ENCODE measurements around the gene GABRA4.

Gene GABRA4

DNA sequence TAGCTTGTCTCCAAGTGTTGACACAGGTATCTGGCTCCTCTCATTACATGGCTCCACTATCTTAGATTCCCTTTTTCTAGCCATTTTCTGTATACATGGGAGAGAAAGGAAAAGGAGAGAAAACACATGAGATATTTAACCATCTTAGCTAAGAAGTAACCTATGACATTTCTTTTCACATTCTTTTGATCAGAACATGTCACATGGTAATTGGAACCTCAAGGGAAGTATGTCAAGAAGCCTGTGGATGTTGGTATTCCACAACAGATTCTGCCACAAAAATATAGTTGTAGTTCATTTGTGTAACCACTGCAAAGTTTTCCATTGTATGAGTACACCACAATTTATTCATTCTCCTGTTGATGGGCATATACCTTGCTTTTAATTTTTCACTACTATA, 19.3 kb upstream of the GABRA4 start:
- no peaks in the 10 kb centered on the region for H3K9me3 ChIP-seq
- H3K36me3 ChIP-seq = no peaks in the 10 kb centered on the region
- no peak overlapping the region for H3K9ac ChIP-seq
- no peak overlapping the region for H3K4me2 ChIP-seq
- TF ChIP-seq Cebpa-rat (IDR thresholded peaks at IDR 0.05) = no peak
- H3K4me3 ChIP-seq = no peak overlapping the region
- no peaks in the 10 kb centered on the region for H3K27me3 ChIP-seq
- no peaks in the 10 kb centered on the region for H3K4me1 ChIP-seq
- no peak overlapping the region for H3K27ac ChIP-seq
- no peaks in the 10 kb centered on the region for H4K20me1 ChIP-seq

DNA sequence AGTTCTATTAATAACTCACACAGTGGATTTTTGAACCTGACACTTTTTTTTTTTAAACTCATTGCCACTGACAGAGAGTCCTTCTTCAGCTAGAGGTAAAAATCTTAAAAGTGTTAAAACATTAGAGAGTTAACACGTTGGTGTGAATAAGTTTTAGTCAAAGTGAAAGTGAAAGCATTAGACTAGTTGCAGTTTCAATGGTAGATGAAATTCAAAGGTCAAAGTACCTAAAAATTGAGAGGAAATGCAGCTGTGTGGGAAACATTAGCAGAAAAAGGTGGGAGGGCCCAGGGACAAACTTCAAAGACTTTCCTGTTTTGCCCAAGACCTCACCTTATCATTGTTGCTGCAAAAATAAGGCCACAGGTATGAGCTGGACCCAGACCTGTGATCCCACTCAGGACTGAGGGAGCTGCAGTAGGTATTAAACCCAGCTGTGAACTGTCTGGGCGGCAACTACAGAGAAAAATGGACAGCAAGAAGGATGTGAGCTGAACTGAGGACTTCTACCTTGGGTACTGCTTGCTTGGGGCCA, 17.6 kb upstream of the GABRA4 start:
- Histone ChIP-seq H3K9ac (no peak overlapping the region), H3K36me3 (no peaks in the 10 kb centered on the region), H3K4me1 (no peaks in the 10 kb centered on the region), H3K9me3 (no peaks in the 10 kb centered on the region), H3K4me2 (peak overlapping the region; percentile 23; the same call in 1 of the 2 replicates), H3K27me3 (no peaks in the 10 kb centered on the region), H3K27ac (no peak overlapping the region), H3K4me3 (no peak overlapping the region), H4K20me1 (no peaks in the 10 kb centered on the region)
- no peak for TF ChIP-seq Cebpa-rat (IDR thresholded peaks at IDR 0.05)

DNA sequence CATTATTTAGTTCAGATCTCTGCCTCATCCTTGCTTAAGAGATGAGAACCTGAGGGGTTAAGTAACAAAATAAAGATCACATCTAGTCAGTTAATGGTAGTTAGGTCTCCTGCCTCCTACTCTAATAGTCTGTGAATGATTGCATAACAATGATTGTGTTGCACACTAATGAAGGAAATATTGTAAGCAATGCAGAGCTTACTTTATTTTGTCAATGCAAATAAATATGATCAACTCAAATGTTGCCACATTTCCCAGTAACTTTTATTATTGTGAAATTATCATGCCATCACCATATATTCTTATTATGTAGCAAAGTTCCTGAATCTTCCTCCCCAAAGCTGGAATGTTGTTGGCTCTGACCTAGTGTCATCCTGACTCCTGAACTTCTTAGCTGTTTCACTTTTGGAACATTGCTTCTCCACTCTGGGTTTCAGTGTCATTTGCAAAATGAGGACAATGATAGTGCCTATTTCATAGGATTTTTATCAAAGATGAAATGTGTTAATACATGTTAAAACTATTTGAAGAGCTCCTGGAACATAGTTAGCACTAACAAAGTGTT, 17.0 kb upstream of the GABRA4 start:
- peak overlapping the region; percentile 23; the same call in 1 of the 2 replicates for H3K4me2 ChIP-seq
- H3K9me3 ChIP-seq = no peaks in the 10 kb centered on the region
- H3K4me1 ChIP-seq = no peaks in the 10 kb centered on the region
- no peaks in the 10 kb centered on the region for H3K27me3 ChIP-seq
- no peak overlapping the region for H3K9ac ChIP-seq
- H4K20me1 ChIP-seq = no peaks in the 10 kb centered on the region
- H3K27ac ChIP-seq = no peak overlapping the region
- no peak for TF ChIP-seq Cebpa-rat (IDR thresholded peaks at IDR 0.05)
- no peak overlapping the region for H3K4me3 ChIP-seq
- no peaks in the 10 kb centered on the region for H3K36me3 ChIP-seq

DNA sequence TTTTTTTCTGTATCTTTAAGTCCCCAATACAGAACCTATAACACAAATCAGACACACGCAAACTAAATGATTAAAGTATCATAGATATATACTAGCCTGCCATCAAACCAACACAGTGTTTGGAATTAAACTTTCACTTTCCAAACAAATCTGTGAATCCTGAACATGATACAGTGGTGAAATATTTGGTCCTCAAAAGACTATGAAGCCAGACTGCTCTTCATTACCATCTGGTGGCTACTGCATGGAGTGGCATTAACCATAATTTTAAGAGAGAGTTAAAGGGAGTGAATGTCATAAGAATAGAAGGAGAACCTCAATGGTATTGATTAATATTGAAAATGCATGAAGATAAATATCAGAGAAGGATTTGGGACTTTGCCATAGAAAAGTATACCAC, 9.2 kb upstream of the GABRA4 start:
- no peak overlapping the region for H3K9ac ChIP-seq
- no peak overlapping the region for H3K4me2 ChIP-seq
- H3K4me3 ChIP-seq = no peak overlapping the region
- H3K27me3 ChIP-seq = no peaks in the 10 kb centered on the region
- no peaks in the 10 kb centered on the region for H3K36me3 ChIP-seq
- TF ChIP-seq Cebpa-rat (IDR thresholded peaks at IDR 0.05) = no peak
- no peaks in the 10 kb centered on the region for H4K20me1 ChIP-seq
- H3K9me3 ChIP-seq = no peaks in the 10 kb centered on the region
- no peaks in the 10 kb centered on the region for H3K4me1 ChIP-seq
- H3K27ac ChIP-seq = no peak overlapping the region

DNA sequence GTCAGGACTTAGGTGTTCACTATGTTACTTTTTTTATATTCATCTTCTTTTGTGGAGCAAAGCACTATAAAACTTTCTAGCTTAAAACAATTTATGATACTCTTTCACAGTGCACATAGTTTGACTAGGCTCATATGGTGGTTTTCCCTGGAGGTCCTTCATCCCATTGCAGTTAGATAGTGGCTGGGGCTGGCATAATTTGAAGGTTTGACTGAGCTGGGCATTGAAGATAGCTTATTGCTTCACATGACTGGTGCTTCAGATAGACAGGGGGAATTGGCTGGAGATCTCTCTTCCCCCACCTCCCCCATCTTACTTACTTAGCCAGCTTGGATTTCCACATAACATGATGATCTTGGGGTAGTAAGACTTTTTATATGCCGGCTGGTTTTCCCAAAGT, 7.0 kb upstream of the GABRA4 start:
- Histone ChIP-seq H3K9me3 (no peaks in the 10 kb centered on the region), H3K4me1 (no peaks in the 10 kb centered on the region), H3K9ac (no peak overlapping the region), H4K20me1 (no peaks in the 10 kb centered on the region), H3K27me3 (no peaks in the 10 kb centered on the region), H3K36me3 (no peaks in the 10 kb centered on the region), H3K4me3 (no peak overlapping the region), H3K4me2 (no peak overlapping the region), H3K27ac (no peak overlapping the region)
- no peak for TF ChIP-seq Cebpa-rat (IDR thresholded peaks at IDR 0.05)

DNA sequence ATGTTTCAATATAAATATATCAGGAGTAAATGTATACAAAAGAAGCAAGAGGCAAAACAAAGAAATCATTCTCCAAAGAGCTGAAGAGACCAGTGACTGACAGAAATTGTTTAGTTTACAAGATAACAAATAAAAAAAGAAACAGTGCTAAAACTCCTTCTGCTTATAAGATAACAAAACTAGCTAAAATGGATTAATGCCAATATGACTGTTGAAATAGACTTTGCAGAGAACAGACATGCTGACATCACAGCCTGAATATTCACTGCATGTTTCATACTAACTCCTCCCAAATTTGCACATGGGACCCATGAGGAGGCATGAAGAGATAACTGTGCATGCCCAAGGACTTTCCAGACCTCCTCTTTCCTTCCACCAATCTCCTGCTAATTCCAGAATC, 6.2 kb upstream of the GABRA4 start:
- no peaks in the 10 kb centered on the region for H3K4me1 ChIP-seq
- no peaks in the 10 kb centered on the region for H3K27me3 ChIP-seq
- H3K4me3 ChIP-seq = no peak overlapping the region
- no peak for TF ChIP-seq Cebpa-rat (IDR thresholded peaks at IDR 0.05)
- H3K36me3 ChIP-seq = no peaks in the 10 kb centered on the region
- H4K20me1 ChIP-seq = no peaks in the 10 kb centered on the region
- no peak overlapping the region for H3K27ac ChIP-seq
- no peak overlapping the region for H3K9ac ChIP-seq
- no peak overlapping the region for H3K4me2 ChIP-seq
- H3K9me3 ChIP-seq = no peaks in the 10 kb centered on the region

DNA sequence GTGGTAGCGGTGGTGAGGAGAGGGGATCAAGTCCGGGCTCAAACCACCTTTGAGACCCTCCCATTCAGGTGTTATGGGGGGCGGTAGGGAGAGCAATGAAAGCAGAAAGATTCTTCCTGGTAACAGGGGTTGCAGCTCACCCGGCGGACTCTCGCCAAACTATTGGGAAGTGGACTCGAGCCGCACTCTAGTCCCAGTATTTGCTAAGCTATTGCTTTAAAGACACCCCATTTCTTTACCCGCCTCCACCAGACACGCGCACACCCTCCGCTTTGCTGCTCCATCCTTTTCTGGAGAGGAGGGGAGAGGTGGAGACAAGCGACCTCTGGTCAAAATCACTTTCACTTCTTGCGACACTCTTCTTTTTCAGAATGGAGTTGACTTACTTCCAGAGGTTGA, 625 bp upstream of the GABRA4 start:
- TF ChIP-seq Cebpa-rat (IDR thresholded peaks at IDR 0.05) = no peak
- Histone ChIP-seq H3K9me3 (peaks cover 23% of the 10 kb centered on the region), H3K36me3 (no peaks in the 10 kb centered on the region), H3K4me3 (no peak overlapping the region), H3K27me3 (no peaks in the 10 kb centered on the region), H3K27ac (no peak overlapping the region), H4K20me1 (no peaks in the 10 kb centered on the region), H3K9ac (no peak overlapping the region), H3K4me2 (no peak overlapping the region), H3K4me1 (no peaks in the 10 kb centered on the region)

DNA sequence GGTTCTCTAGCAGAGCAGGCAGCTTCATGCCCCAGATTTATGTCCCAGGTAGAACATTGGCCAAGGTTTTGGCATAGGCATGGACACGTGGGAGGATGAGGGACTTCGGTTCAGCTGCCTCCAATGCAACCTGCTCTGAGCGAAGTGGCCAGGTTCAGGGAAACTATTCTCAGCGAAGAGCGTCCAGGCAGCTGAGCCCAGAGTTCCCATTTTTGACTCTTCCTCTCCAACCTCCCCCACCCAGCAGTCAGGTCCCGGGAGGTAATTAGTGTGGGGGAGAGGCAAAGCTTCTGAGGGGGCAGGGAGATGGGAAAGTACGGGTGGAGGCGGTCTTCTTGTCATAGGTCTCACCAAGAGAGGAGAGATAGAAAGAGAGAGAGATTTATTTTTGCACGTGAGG, 1.0 kb downstream of the GABRA4 start:
- no peak for TF ChIP-seq Cebpa-rat (IDR thresholded peaks at IDR 0.05)
- Histone ChIP-seq H3K4me2 (no peak overlapping the region), H3K4me3 (no peak overlapping the region), H3K4me1 (no peaks in the 10 kb centered on the region), H3K27me3 (no peaks in the 10 kb centered on the region), H3K9ac (no peak overlapping the region), H3K36me3 (no peaks in the 10 kb centered on the region), H3K9me3 (peaks cover 23% of the 10 kb centered on the region), H4K20me1 (no peaks in the 10 kb centered on the region), H3K27ac (no peak overlapping the region)

DNA sequence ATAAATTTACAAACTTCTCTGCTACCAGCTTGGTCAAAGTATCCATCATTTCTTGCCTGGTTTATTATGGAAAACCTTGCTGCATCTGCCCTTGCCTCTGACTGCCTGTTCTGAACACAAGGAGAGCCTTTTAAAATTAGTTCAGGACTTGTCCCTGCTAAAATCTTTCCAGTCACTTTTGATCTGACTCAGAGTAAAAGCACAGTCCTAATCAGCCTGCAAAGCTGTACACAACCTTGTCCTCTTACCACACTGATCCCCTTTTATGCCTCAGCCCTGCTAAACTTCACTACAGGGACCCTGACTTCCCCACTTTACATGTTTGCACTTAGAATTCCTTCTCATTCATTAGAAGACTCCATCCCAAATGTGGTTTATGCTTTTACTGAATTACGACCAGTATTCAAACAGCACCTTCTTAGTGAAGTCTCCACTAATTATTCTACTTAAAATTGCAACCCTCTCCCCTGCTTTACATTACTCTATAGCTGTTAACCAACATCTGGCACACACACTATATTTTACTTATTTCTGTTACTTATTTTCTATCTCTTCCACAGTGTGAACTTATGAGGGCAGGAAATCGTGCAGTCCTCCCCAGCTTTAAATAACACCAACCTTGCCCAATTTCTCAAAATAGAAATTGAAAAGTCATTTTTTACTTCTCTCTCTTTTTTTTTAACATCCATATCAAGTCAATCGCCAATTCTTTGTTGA, 6.3 kb downstream of the GABRA4 start:
- H3K27ac ChIP-seq = no peak overlapping the region
- H3K9ac ChIP-seq = no peak overlapping the region
- no peak overlapping the region for H3K4me2 ChIP-seq
- no peaks in the 10 kb centered on the region for H3K9me3 ChIP-seq
- H3K4me1 ChIP-seq = no peaks in the 10 kb centered on the region
- no peaks in the 10 kb centered on the region for H3K27me3 ChIP-seq
- no peak overlapping the region for H3K4me3 ChIP-seq
- H3K36me3 ChIP-seq = no peaks in the 10 kb centered on the region
- TF ChIP-seq Cebpa-rat (IDR thresholded peaks at IDR 0.05) = no peak
- H4K20me1 ChIP-seq = no peaks in the 10 kb centered on the region

DNA sequence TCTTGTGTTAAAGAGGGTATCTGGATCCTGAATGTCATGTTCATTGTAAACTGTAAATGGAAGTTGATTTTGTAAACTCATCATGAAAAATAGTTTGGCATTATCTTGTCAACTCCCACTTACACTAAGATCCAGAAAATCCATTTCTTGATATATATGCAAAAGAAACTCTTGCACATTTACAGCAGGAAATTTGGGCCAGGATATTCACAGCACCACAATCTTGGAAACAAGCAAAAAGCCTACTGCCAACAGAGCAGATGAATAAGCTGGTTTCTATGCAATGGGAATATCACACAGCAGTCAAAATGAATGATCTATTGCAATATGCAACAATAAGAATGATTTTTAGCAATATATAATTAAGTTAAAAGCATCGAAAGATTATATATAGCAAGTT, 8.6 kb downstream of the GABRA4 start:
- Histone ChIP-seq H3K9me3 (no peaks in the 10 kb centered on the region), H3K36me3 (no peaks in the 10 kb centered on the region), H3K27me3 (no peaks in the 10 kb centered on the region), H3K4me1 (no peaks in the 10 kb centered on the region), H3K4me2 (no peak overlapping the region), H3K4me3 (no peak overlapping the region), H3K27ac (no peak overlapping the region), H3K9ac (no peak overlapping the region), H4K20me1 (no peaks in the 10 kb centered on the region)
- TF ChIP-seq Cebpa-rat (IDR thresholded peaks at IDR 0.05) = no peak
